ENCODE results near the gene ATRAID. TPM values are rescaled to one million over a fixed set of nuclear protein-coding genes. Genes with fewer than 3 reads are reported as not detected.
A peak's percentile ranks its signal among the peaks of the same experiment; 100 is the strongest.

The ATRAID gene
- total and polyA plus RNA-seq, 10 of the 15 experiments (the other 5 are each of a cell fraction or from before 2014, with no cell fraction given): 65.6 to 180 (median 120) TPM

GRCh38 chr2:27170581-27171337 lies 41.1 kb upstream of the ATRAID start (continued):
- TF ChIP-seq SPI1 (IDR thresholded peaks at IDR 0.05; ENCODE audit: borderline replicate concordance, insufficient read depth, low read depth, low read length) (no peak), MTA3 (IDR thresholded peaks at IDR 0.05; ENCODE audit: borderline replicate concordance, low read length) (no peak)

DNA sequence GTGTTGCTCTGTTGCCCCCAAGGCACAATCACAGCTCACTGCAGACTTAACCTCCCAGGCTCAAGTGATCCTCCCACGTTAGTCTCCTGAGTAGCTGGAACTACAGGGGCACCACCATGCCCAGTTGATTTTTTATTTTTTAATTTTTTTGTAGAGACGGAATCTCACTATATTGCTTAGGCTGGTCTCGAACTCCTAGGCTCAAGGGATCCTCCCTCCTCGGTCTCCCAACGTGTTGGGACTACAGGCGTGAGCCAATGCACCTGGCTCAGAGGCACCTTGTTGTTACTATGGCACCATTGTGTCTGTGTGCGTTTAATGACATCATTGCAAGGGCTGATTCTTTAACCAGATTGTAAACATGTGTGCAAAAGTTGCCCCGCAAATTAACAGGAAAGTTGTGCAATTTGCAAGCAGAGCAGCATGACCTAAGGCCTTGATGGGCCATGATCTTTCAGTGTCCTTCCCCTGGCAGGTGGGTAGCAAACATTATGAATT lies 40.4 kb upstream of the ATRAID start:
- POLR2A ChIA-PET: interaction anchor here (0.6 to 1.0 kb wide), 4 partner anchors 11 to 78 kb away, joined by 3 to 6 read pairs (median 4); no protein-coding TSS in a partner anchor

More for the DNA sequence above, 40.4 kb upstream of the ATRAID start:
- SMC1A ChIA-PET (ENCODE audit: uncharacterized antibody, unreplicated experiment): interaction anchor here (0.9 to 2.6 kb wide), 2 partner anchors 20 to 55 kb away, joined by 3 to 9 read pairs; no protein-coding TSS in a partner anchor
- ATAC-seq (no peak), DNase-seq (ENCODE audit: low read depth, low spot score) (no peak), FAIRE-seq (no peak)
- no TSS peak for BruUV-seq (replicated peaks)
- intact Hi-C loops (cut with micrococcal nuclease; ENCODE audit: unreplicated experiment) (loop anchor here (10.0 kb wide), 1 partner anchor 113 kb away; the partner anchor contains the start of gene TRIM54), in situ Hi-C loops (cut with MboI) (no loop called here)
- Histone ChIP-seq H3K79me2 (ENCODE audit: control insufficient read depth, insufficient read depth, low read length) (no peaks in the 10 kb centered on the region), H3K4me2 (ENCODE audit: control insufficient read depth, insufficient read depth) (no peak overlapping the region), H4K20me1 (ENCODE audit: control insufficient read depth, insufficient read depth) (no peaks in the 10 kb centered on the region), H2AFZ (ENCODE audit: control insufficient read depth, low read depth, low read length) (no peak overlapping the region), H3K27me3 (replicated peaks in 1 of 2; ENCODE audit: control insufficient read depth in 2 of 2, insufficient read depth in 2 of 2, low read length in 1 of 2) (no peaks in the 10 kb centered on the region; a peak in 1 of 4 replicates), H3K27ac (ENCODE audit: control insufficient read depth, insufficient read depth) (no peak overlapping the region), H3K4me1 (ENCODE audit: control insufficient read depth, insufficient read depth, low read length) (peaks cover 9% of the 10 kb centered on the region), H3K9ac (ENCODE audit: control insufficient read depth, insufficient read depth, low read length) (no peak overlapping the region), H3K9me3 (replicated peaks; ENCODE audit: control insufficient read depth, insufficient read depth, low read length) (no peaks in the 10 kb centered on the region), H3K4me3 (no peak overlapping the region), H3K36me3 (ENCODE audit: control insufficient read depth in 2 of 2, insufficient read depth in 2 of 2, low read length in 1 of 2) (no peaks in the 10 kb centered on the region)
- RAD21 ChIA-PET (ENCODE audit: unreplicated experiment): interaction anchor here (1.0 to 2.4 kb wide), 3 partner anchors 14 to 109 kb away, joined by 3 to 8 read pairs (median 6); no protein-coding TSS in a partner anchor
- TF ChIP-seq MXI1 (IDR thresholded peaks at IDR 0.05; ENCODE audit: low read depth, low read length) (no peak), CREM (IDR thresholded peaks at IDR 0.05; ENCODE audit: low read depth) (no peak)
- TF ChIP-seq, protein P1, sequence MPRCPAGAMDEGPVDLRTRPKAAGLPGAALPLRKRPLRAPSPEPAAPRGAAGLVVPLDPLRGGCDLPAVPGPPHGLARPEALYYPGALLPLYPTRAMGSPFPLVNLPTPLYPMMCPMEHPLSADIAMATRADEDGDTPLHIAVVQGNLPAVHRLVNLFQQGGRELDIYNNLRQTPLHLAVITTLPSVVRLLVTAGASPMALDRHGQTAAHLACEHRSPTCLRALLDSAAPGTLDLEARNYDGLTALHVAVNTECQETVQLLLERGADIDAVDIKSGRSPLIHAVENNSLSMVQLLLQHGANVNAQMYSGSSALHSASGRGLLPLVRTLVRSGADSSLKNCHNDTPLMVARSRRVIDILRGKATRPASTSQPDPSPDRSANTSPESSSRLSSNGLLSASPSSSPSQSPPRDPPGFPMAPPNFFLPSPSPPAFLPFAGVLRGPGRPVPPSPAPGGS (IDR thresholded peaks at IDR 0.05; ENCODE audit: borderline replicate concordance, insufficient read depth, low read depth, low read length, poor library complexity, severe bottlenecking): peak; percentile 52
- 73% methylated on average over 8 of the region's 8 CpGs for WGBS (ENCODE audit: insufficient coverage, insufficient replicate concordance, low lambda C conversion rate, missing lambda C conversion rate)
- CTCF ChIA-PET: interaction anchor here (0.7 to 2.6 kb wide), 12 partner anchors 12 to 131 kb away, joined by 3 to 20 read pairs (median 3); partner anchors contain the start of gene PREB

Measured in GM12878 (cell line).